ENCODE data around the gene STAG1.
"Not testable (repeated sequence)": the region's sequence is repeated elsewhere in the genome, so short reads cannot be mapped to it uniquely, and the experiment has no call there.

The STAG1 gene

GRCh38 chr3:136783708-136784191 lies 31.6 kb upstream of the STAG1 start:
- TF ChIP-seq, protein P1, sequence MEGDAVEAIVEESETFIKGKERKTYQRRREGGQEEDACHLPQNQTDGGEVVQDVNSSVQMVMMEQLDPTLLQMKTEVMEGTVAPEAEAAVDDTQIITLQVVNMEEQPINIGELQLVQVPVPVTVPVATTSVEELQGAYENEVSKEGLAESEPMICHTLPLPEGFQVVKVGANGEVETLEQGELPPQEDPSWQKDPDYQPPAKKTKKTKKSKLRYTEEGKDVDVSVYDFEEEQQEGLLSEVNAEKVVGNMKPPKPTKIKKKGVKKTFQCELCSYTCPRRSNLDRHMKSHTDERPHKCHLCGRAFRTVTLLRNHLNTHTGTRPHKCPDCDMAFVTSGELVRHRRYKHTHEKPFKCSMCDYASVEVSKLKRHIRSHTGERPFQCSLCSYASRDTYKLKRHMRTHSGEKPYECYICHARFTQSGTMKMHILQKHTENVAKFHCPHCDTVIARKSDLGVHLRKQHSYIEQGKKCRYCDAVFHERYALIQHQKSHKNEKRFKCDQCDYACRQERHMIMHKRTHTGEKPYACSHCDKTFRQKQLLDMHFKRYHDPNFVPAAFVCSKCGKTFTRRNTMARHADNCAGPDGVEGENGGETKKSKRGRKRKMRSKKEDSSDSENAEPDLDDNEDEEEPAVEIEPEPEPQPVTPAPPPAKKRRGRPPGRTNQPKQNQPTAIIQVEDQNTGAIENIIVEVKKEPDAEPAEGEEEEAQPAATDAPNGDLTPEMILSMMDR (conservative IDR thresholded peaks at IDR 0.05; ENCODE audit: low read length): no peak
- DNase-seq (ENCODE audit: low read depth): peak; percentile 17
- no peak overlapping the region for H3K4me3 ChIP-seq (ENCODE audit: low read length)

DNA sequence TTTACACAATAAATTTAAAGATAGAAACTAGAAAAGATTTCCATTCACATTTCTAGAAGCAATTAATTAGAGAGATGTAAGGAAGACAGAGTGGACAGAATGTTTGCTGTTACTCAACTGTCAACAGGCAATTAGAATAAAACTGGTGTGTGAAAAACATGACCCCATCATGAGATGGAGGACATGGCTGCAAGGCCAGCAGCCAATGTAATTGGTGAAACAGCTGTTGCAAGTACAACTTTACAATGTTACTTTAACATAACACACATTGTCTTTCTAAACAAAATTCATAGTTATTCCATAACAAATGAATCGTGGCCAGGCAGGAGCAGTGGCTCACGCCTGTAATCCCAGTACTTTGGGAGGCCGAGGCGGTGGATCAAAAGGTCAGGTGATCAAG lies 28.6 kb upstream of the STAG1 start:
- DNase-seq (ENCODE audit: low read depth): no peak
- TF ChIP-seq, protein P1 (conservative IDR thresholded peaks at IDR 0.05; ENCODE audit: low read length): no peak
- H3K4me3 ChIP-seq (ENCODE audit: low read length): no peak overlapping the region

DNA sequence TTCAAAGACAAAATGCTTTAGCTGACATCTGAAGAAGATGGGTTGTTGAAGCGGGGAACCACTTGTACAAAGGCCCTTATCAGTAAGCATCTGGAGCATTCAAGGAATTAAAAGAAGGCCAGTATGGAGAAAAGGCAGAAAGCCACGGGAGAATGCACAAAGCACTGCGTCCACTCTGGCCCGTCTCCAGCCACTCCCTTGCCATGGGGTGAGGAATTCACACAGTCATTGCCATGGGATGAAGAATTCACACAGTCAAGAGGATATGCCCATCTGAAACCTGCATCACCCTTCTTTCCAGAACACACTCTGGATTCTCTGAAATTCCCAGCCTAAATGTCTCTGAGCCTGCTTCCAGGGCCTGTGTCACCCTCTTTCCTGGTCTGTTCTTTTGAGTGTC lies 26.7 kb upstream of the STAG1 start:
- H3K4me3 ChIP-seq (ENCODE audit: low read length): no peak overlapping the region
- TF ChIP-seq, protein P1 (conservative IDR thresholded peaks at IDR 0.05; ENCODE audit: low read length): no peak
- DNase-seq (ENCODE audit: low read depth): peak; percentile 64

DNA sequence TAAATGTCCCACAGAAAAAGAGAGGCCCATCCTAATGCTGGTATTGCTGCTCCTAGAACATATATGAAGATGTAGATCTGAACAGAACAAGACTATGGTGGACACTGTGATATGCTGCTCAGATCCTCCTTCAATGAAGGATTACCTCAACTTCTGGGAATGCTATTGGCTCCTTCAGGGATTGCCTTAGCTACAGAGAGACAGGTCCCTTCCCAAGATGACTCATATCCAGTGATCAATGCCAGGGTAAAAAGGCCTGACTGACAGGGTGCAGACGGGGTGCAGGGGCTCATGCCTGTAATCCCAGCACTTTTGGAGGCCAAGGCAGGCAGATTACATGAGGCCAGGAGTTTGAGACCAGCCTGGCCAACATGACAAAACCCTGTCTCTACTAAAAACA lies 20.5 kb upstream of the STAG1 start:
- no peak overlapping the region for H3K4me3 ChIP-seq (ENCODE audit: low read length)
- peak; percentile 45 for DNase-seq (ENCODE audit: low read depth)
- TF ChIP-seq, protein P1 (conservative IDR thresholded peaks at IDR 0.05; ENCODE audit: low read length): no peak

DNA sequence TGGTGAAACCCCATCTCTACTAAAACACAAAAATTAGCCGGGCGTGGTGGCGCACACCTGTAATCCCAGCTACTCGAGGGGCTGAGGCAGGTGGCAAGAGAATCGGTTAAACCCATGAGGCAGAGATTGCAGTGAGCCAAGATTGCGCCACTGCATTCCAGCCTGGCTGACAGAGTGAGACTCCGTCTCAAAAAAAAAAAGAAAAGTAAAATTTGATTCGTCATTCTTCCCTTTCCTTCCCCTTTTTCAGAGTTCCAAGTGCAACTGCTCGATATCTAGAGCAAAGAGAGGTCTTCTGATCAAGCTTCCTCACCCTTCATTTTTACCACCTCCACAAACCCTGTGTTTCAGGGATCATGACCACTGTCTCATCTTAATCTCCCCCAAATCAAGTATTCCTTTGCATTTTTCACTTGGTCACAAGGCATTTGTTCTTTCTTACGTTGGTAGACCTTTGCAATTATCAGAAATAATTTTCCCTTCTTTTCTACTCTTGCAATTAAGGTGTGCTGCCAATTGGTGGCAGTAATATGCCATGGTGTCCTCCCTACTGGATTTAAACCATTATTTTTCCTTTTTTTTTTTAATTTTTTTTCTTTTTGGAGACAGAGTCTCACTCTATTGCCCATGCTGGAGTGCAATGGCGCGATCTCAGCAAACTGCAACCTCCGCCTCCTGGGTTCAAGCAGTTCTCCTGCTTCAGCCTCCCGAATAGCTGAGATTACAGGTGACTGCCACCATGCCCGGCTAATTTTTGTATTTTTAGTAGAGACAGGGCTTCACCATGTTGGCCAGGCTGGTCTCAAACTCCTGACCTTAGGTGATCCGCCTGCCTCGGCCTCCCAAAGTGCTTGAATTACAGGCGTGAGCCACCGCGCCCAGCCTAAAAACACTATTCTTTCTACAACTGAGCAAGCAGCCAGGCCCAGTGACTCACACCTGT lies 6.3 kb upstream of the STAG1 start:
- not testable (repeated sequence) for H3K4me3 ChIP-seq (ENCODE audit: low read length); DNase-seq (ENCODE audit: low read depth)
- TF ChIP-seq, protein P1 (conservative IDR thresholded peaks at IDR 0.05; ENCODE audit: low read length): peak; percentile 40

GRCh38 chr3:136755192-136755591 lies 3.0 kb upstream of the STAG1 start:
- TF ChIP-seq, protein P1 (conservative IDR thresholded peaks at IDR 0.05; ENCODE audit: low read length): no peak

More at GRCh38 chr3:136755192-136755591, 3.0 kb upstream of the STAG1 start:
- no peak for DNase-seq (ENCODE audit: low read depth)
- no peak overlapping the region for H3K4me3 ChIP-seq (ENCODE audit: low read length)

Data from AG10803 (cell line).